Erythroblast (primary cell): ENCODE results near the gene EEA1.

Experiments used
- GATA1 ChIP-seq: IDR thresholded peaks from 2 replicates; pipeline ENCODE4 v1.6.1; 2011; ENCODE audit warnings: low read depth, mild to moderate bottlenecking, control low read depth, low read length, moderate library complexity
- POLR2A ChIP-seq: IDR thresholded peaks from 2 replicates; pipeline ENCODE4 v1.6.1; 2011; ENCODE audit warnings: mild to moderate bottlenecking, low read length

GRCh38 chr12:92938018-92938417 lies 8.9 kb upstream of the EEA1 start:
- no peak for TF ChIP-seq POLR2A
- no peak for TF ChIP-seq GATA1
